ENCODE data around the gene HMCN2. TPM values are rescaled to one million over a fixed set of nuclear protein-coding genes. Genes with fewer than 3 reads are reported as not detected.

HMCN2 gene
- polyA plus RNA-seq, 1 experiment = under 0.01 TPM

GRCh38 chr9:130453487-130453886 lies 187.9 kb downstream of the HMCN2 start:
- POLR2A ChIA-PET = no interaction called here
- no peak overlapping the region for H3K4me3 ChIP-seq (ENCODE audit: low read depth, low read length)
- peaks cover 5% of the 10 kb centered on the region for H3K9me3 ChIP-seq (ENCODE audit: control insufficient read depth, insufficient read depth, low read length)
- no peak for TF ChIP-seq CTCF (IDR thresholded peaks at IDR 0.05; ENCODE audit: low read depth, low read length)
- no peak for DNase-seq (ENCODE audit: low read depth, low spot score)
- H3K27ac ChIP-seq (ENCODE audit: low read depth, low read length) = no peak overlapping the region
- CTCF ChIA-PET = interaction anchor here (1.3 to 1.8 kb wide), 2 partner anchors 229 to 231 kb away, joined by 3 to 4 read pairs; no protein-coding TSS in a partner anchor
- no peaks in the 10 kb centered on the region for H3K27me3 ChIP-seq (ENCODE audit: control insufficient read depth, insufficient read depth, low read length)

- CTCF ChIA-PET = interaction anchor here (1.3 to 1.8 kb wide), 2 partner anchors 228 to 230 kb away, joined by 3 to 4 read pairs; no protein-coding TSS in a partner anchor
Measured at GRCh38 chr9:130454096-130454811, 188.7 kb downstream of the HMCN2 start.

GRCh38 chr9:130454812-130455325 lies 189.3 kb downstream of the HMCN2 start:
- H3K9me3 ChIP-seq (ENCODE audit: control insufficient read depth, insufficient read depth, low read length) = peaks cover 6% of the 10 kb centered on the region
- no peak overlapping the region for H3K27ac ChIP-seq (ENCODE audit: low read depth, low read length)
- no peak for DNase-seq (ENCODE audit: low read depth, low spot score)
- ChIA-PET POLR2A (no interaction called here), CTCF (no interaction called here)
- no peak overlapping the region for H3K4me3 ChIP-seq (ENCODE audit: low read depth, low read length)
- TF ChIP-seq CTCF (IDR thresholded peaks at IDR 0.05; ENCODE audit: low read depth, low read length) = no peak
- H3K27me3 ChIP-seq (ENCODE audit: control insufficient read depth, insufficient read depth, low read length) = peaks cover 1% of the 10 kb centered on the region

More at GRCh38 chr9:130454096-130454811, 188.7 kb downstream of the HMCN2 start:
- POLR2A ChIA-PET = no interaction called here
- Histone ChIP-seq H3K9me3 (ENCODE audit: control insufficient read depth, insufficient read depth, low read length) (peaks cover 6% of the 10 kb centered on the region), H3K27ac (ENCODE audit: low read depth, low read length) (no peak overlapping the region), H3K4me3 (ENCODE audit: low read depth, low read length) (no peak overlapping the region), H3K27me3 (ENCODE audit: control insufficient read depth, insufficient read depth, low read length) (no peaks in the 10 kb centered on the region)
- TF ChIP-seq CTCF (IDR thresholded peaks at IDR 0.05; ENCODE audit: low read depth, low read length) = no peak
- DNase-seq (ENCODE audit: low read depth, low spot score) = no peak

- Histone ChIP-seq H3K4me3 (ENCODE audit: low read depth, low read length) (no peak overlapping the region), H3K27ac (ENCODE audit: low read depth, low read length) (no peak overlapping the region), H3K27me3 (ENCODE audit: control insufficient read depth, insufficient read depth, low read length) (peaks cover 7% of the 10 kb centered on the region), H3K9me3 (ENCODE audit: control insufficient read depth, insufficient read depth, low read length) (peaks cover 6% of the 10 kb centered on the region)
- no peak for TF ChIP-seq CTCF (IDR thresholded peaks at IDR 0.05; ENCODE audit: low read depth, low read length)
- POLR2A ChIA-PET = no interaction called here
- DNase-seq (ENCODE audit: low read depth, low spot score) = no peak
- CTCF ChIA-PET = interaction anchor here (0.6 to 8.0 kb wide), 4 partner anchors 16 to 226 kb away, joined by 3 to 188 read pairs (median 4); no protein-coding TSS in a partner anchor
Measured at GRCh38 chr9:130458027-130458803, 192.7 kb downstream of the HMCN2 start.

GRCh38 chr9:130458804-130459067 lies 193.2 kb downstream of the HMCN2 start:
- ChIA-PET CTCF (interaction anchor here (8.0 kb wide), 1 partner anchor 224 kb away, joined by 188 read pairs; no protein-coding TSS in a partner anchor), POLR2A (no interaction called here)
- no peak for TF ChIP-seq CTCF (IDR thresholded peaks at IDR 0.05; ENCODE audit: low read depth, low read length)
- no peak overlapping the region for H3K27ac ChIP-seq (ENCODE audit: low read depth, low read length)
- peaks cover 7% of the 10 kb centered on the region for H3K27me3 ChIP-seq (ENCODE audit: control insufficient read depth, insufficient read depth, low read length)
- DNase-seq (ENCODE audit: low read depth, low spot score) = no peak
- H3K9me3 ChIP-seq (ENCODE audit: control insufficient read depth, insufficient read depth, low read length) = peaks cover 6% of the 10 kb centered on the region
- no peak overlapping the region for H3K4me3 ChIP-seq (ENCODE audit: low read depth, low read length)

Data from AG04450 (cell line).